Measurements from ENCODE around the gene KLHL21. TPM values are rescaled to one million over a fixed set of nuclear protein-coding genes. Genes with fewer than 3 reads are reported as not detected.
A peak's percentile ranks its signal among the peaks of the same experiment; 100 is the strongest.

The KLHL21 gene
- total and polyA plus RNA-seq, 12 donors = 20.4 to 93.3 (median 69.6) TPM

DNA sequence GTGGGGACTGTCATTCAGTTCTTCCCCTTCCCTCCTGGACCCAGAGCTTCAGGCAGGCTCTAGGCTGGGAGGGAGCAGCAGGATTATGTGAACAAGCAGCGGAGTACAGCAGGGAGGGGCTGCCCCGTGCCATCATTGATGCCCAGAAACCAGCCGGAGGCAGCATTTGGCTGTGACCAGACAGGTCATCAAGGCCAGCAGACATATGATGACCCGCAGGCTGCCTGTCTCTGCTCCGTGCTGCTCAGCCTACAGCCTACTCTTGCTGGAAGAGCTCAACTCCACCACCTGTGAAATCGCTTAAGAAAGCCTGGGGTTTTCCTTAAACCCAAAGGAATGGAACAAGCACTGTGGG is 4.9 kb downstream of the KLHL21 start:
- H3K27me3 ChIP-seq = no peaks in the 10 kb centered on the region
- 66 to 72% methylated on average over 6 of the region's 6 CpGs for WGBS, 2 donors
- peak overlapping the region; percentile 5 to 100 (median 86) for H3K27ac ChIP-seq
- intact Hi-C loops (cut with DNase I) = no loop called here
- H3K36me3 ChIP-seq = peaks cover 0 to 71% (median 59%) of the 10 kb centered on the region in 9 donors
- no peak for DNase-seq
- peak in 1 of 8 donors; percentile 3 for ATAC-seq
- peaks cover 18 to 72% (median 59%) of the 10 kb centered on the region in 9 donors for H3K4me1 ChIP-seq
- TF ChIP-seq, protein P1, sequence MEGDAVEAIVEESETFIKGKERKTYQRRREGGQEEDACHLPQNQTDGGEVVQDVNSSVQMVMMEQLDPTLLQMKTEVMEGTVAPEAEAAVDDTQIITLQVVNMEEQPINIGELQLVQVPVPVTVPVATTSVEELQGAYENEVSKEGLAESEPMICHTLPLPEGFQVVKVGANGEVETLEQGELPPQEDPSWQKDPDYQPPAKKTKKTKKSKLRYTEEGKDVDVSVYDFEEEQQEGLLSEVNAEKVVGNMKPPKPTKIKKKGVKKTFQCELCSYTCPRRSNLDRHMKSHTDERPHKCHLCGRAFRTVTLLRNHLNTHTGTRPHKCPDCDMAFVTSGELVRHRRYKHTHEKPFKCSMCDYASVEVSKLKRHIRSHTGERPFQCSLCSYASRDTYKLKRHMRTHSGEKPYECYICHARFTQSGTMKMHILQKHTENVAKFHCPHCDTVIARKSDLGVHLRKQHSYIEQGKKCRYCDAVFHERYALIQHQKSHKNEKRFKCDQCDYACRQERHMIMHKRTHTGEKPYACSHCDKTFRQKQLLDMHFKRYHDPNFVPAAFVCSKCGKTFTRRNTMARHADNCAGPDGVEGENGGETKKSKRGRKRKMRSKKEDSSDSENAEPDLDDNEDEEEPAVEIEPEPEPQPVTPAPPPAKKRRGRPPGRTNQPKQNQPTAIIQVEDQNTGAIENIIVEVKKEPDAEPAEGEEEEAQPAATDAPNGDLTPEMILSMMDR (IDR thresholded peaks at IDR 0.05) = no peak
- H3K4me3 ChIP-seq = peak overlapping the region in 1 of 10 donors; percentile 2
- no peaks in the 10 kb centered on the region for H3K9me3 ChIP-seq

DNA sequence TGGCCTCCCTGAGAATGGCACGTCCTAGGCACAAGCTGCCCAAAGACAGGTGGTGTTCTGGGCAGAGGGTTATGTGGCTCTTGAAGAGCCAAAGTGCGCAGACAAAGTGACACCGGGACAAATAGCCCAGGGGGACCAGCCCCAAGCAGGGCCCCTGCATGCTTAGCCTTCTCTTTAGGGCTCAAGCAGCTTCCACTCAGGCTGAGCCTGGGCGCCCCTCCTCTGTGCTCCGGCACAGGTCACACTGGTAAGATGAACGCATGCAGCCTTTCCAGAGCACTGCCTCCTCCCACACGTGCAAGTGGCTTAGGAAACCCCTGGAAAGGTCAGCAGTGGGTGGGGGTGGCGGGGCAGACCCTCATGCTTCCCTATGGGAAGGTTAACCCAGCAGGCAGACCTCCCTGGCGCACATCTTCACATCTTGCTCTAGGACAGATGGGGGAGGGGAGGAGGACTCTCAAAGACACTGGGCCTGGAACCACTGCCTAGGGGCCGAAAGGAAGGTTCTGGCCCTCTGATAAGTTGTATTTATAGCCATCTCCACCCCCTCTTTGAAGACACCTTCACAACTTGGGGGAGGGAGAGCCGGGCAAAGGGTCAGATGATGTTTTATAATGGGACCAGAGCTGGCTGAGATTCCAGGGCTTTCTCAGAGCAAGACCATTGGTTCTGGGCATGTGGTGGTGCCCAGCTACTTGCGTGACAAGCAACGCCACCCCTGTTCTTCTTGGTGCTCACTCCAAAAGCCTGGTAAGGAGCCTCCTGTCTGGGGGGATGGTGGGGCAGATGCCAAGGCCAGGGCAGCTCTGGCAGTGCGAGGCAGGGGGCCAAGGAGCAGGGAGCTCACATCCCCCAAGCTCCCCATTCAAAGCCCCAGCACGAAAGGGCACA is 5.5 kb downstream of the KLHL21 start:
- Histone ChIP-seq H3K9me3 (no peaks in the 10 kb centered on the region), H3K27me3 (no peaks in the 10 kb centered on the region), H3K27ac (peak overlapping the region; percentile 5 to 100 (median 86)), H3K4me1 (peaks cover 18 to 78% (median 59%) of the 10 kb centered on the region in 9 donors), H3K4me3 (peak overlapping the region in 5 of 10 donors; percentile 1 to 17 (median 10)), H3K36me3 (peaks cover 0 to 78% (median 65%) of the 10 kb centered on the region in 9 donors)
- intact Hi-C loops (cut with DNase I) = no loop called here
- DNase-seq = no peak
- ATAC-seq = peak in 3 of 8 donors; percentile 2 to 31 (median 25)
- TF ChIP-seq, protein P1 (IDR thresholded peaks at IDR 0.05) = no peak
- 53 to 63% methylated on average over 15 of the region's 15 CpGs for WGBS, 2 donors

GRCh38 chr1:6596351-6596750 is 6.3 kb downstream of the KLHL21 start:
- no peak for ATAC-seq
- TF ChIP-seq, protein P1 (IDR thresholded peaks at IDR 0.05) = no peak
- Histone ChIP-seq H3K27ac (peak overlapping the region in 8 of 10 donors; percentile 36 to 100 (median 86)), H3K9me3 (no peaks in the 10 kb centered on the region), H3K4me3 (peak overlapping the region in 5 of 10 donors; percentile 0 to 17 (median 10)), H3K36me3 (peaks cover 0 to 85% (median 65%) of the 10 kb centered on the region in 9 donors), H3K27me3 (no peaks in the 10 kb centered on the region), H3K4me1 (peaks cover 22 to 86% (median 66%) of the 10 kb centered on the region in 9 donors)
- DNase-seq = no peak
- intact Hi-C loops (cut with DNase I) = no loop called here
- WGBS, 2 donors = 54% methylated on average over 7 of the region's 7 CpGs

DNA sequence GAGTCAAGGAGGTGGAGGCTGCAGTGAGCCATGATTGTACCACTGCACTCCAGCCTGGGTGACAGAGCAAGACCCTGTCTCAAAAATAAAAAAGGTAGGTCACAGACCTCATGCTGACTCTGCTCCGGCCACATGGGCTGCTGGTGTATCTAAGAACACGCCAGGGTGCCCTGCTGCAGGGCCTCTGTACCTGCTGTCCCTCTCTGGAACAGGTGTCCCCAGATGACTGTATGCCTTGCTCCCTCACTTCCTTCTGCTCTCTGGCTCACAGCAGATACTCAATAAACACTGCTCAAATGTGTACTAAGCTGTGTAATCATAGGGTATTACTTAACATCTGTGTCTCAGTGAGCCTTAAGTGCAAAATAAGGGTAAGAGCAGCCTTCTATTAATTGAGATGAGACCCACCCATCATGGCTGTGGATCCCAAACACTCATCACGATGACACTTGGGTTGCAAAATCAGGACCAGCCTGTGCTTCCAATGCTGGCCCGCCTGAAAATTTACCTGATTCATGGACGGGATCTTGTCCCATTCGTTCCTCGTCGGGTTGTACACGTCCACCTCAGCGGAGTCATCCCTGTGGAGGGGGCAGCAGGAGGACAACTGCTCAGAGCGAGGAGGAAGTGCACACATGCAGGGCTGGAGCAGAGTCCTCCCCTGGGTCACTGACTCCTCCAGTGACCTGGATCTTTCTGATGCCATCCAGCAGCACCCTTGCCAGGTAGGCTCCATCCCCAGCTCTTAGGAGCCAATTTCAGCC is 7.5 kb downstream of the KLHL21 start:
- ATAC-seq = no peak
- no peak overlapping the region for H3K27ac ChIP-seq
- no peaks in the 10 kb centered on the region for H3K27me3 ChIP-seq
- TF ChIP-seq, protein P1 (IDR thresholded peaks at IDR 0.05) = no peak
- H3K9me3 ChIP-seq = no peaks in the 10 kb centered on the region
- intact Hi-C loops (cut with DNase I) = no loop called here
- H3K4me3 ChIP-seq = no peak overlapping the region
- peaks cover 22 to 88% (median 71%) of the 10 kb centered on the region in 9 donors for H3K4me1 ChIP-seq
- peaks cover 0 to 97% (median 70%) of the 10 kb centered on the region in 9 donors for H3K36me3 ChIP-seq
- DNase-seq = no peak
- WGBS, 2 donors = 84 to 86% methylated on average over 11 of the region's 11 CpGs
